Measurements from ENCODE around the gene GNRH2. TPM values are rescaled to one million over a fixed set of nuclear protein-coding genes. Genes with fewer than 3 reads are reported as not detected.

Gene GNRH2
- total RNA-seq, 1 donor from 2014 or later, result 0.87 TPM

- Mint-ChIP-seq H3K36me3 (ENCODE audit: low read depth, unreplicated experiment) (peaks cover 33% of the 10 kb centered on the region), H3K27me3 (ENCODE audit: unreplicated experiment) (peaks cover 4% of the 10 kb centered on the region), H3K27ac (ENCODE audit: unreplicated experiment) (no peak overlapping the region), H3K4me1 (ENCODE audit: unreplicated experiment) (no peaks in the 10 kb centered on the region), H3K9me3 (ENCODE audit: unreplicated experiment) (no peaks in the 10 kb centered on the region), H3K4me3 (ENCODE audit: unreplicated experiment) (no peak overlapping the region)
- no peak for TF ChIP-seq CTCF (IDR thresholded peaks at IDR 0.05; ENCODE audit: unreplicated experiment)
- DNase-seq (ENCODE audit: low spot score), result no peak
Observed at GRCh38 chr20:3032624-3033023, 10.8 kb upstream of the GNRH2 start.

GRCh38 chr20:3037654-3038053 lies 5.8 kb upstream of the GNRH2 start:
- Mint-ChIP-seq H3K4me1 (ENCODE audit: unreplicated experiment) (peaks cover 15% of the 10 kb centered on the region), H3K9me3 (ENCODE audit: unreplicated experiment) (no peaks in the 10 kb centered on the region), H3K4me3 (ENCODE audit: unreplicated experiment) (no peak overlapping the region), H3K27me3 (ENCODE audit: unreplicated experiment) (peaks cover 9% of the 10 kb centered on the region), H3K36me3 (ENCODE audit: low read depth, unreplicated experiment) (peaks cover 38% of the 10 kb centered on the region), H3K27ac (ENCODE audit: unreplicated experiment) (no peak overlapping the region)
- TF ChIP-seq CTCF (IDR thresholded peaks at IDR 0.05; ENCODE audit: unreplicated experiment), result no peak
- no peak for DNase-seq (ENCODE audit: low spot score)

GRCh38 chr20:3038454-3038853 lies 5.0 kb upstream of the GNRH2 start:
- no peak for DNase-seq (ENCODE audit: low spot score)
- H3K4me1 Mint-ChIP-seq (ENCODE audit: unreplicated experiment), result peaks cover 15% of the 10 kb centered on the region
- peaks cover 38% of the 10 kb centered on the region for H3K36me3 Mint-ChIP-seq (ENCODE audit: low read depth, unreplicated experiment)
- H3K9me3 Mint-ChIP-seq (ENCODE audit: unreplicated experiment), result no peaks in the 10 kb centered on the region
- no peak overlapping the region for H3K27ac Mint-ChIP-seq (ENCODE audit: unreplicated experiment)
- peaks cover 9% of the 10 kb centered on the region for H3K27me3 Mint-ChIP-seq (ENCODE audit: unreplicated experiment)
- no peak overlapping the region for H3K4me3 Mint-ChIP-seq (ENCODE audit: unreplicated experiment)
- no peak for TF ChIP-seq CTCF (IDR thresholded peaks at IDR 0.05; ENCODE audit: unreplicated experiment)

GRCh38 chr20:3039426-3039825 lies 4.0 kb upstream of the GNRH2 start:
- DNase-seq (ENCODE audit: low spot score), result no peak
- TF ChIP-seq CTCF (IDR thresholded peaks at IDR 0.05; ENCODE audit: unreplicated experiment), result no peak
- Mint-ChIP-seq H3K9me3 (ENCODE audit: unreplicated experiment) (no peaks in the 10 kb centered on the region), H3K27me3 (ENCODE audit: unreplicated experiment) (peaks cover 9% of the 10 kb centered on the region), H3K36me3 (ENCODE audit: low read depth, unreplicated experiment) (peaks cover 38% of the 10 kb centered on the region), H3K4me1 (ENCODE audit: unreplicated experiment) (peaks cover 15% of the 10 kb centered on the region), H3K27ac (ENCODE audit: unreplicated experiment) (peak overlapping the region; percentile 45), H3K4me3 (ENCODE audit: unreplicated experiment) (no peak overlapping the region)

DNA sequence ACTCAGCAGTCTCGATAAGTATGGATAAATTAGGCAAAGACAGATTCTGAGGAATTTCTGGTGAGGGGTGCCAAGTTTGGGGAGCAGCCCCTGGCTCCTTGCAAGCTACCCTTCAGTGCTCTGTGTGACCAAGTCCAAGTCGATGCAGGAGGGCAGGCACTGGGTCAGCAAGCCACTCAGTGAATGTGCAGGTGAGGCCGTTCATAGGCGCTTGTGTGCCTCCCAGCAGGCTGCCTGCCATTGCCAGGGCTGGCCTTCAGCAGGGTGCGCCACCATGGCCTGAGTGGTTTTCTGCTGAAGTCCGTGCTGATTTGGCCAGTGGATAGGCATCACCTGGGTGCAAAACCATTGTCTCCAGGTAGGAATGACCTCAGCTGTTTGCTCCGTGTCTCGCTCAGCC lies 3.3 kb upstream of the GNRH2 start:
- TF ChIP-seq CTCF (IDR thresholded peaks at IDR 0.05; ENCODE audit: unreplicated experiment), result no peak
- H3K9me3 Mint-ChIP-seq (ENCODE audit: unreplicated experiment), result no peaks in the 10 kb centered on the region
- H3K4me1 Mint-ChIP-seq (ENCODE audit: unreplicated experiment), result peaks cover 17% of the 10 kb centered on the region
- H3K27me3 Mint-ChIP-seq (ENCODE audit: unreplicated experiment), result peaks cover 12% of the 10 kb centered on the region
- no peak for DNase-seq (ENCODE audit: low spot score)
- H3K36me3 Mint-ChIP-seq (ENCODE audit: low read depth, unreplicated experiment), result peaks cover 32% of the 10 kb centered on the region
- H3K4me3 Mint-ChIP-seq (ENCODE audit: unreplicated experiment), result no peak overlapping the region
- peak overlapping the region; percentile 45 for H3K27ac Mint-ChIP-seq (ENCODE audit: unreplicated experiment)
